Fibroblast of lung (primary cell): ENCODE data around the gene PIK3C2B. TPM values are rescaled to one million over a fixed set of nuclear protein-coding genes. Genes with fewer than 3 reads are reported as not detected.
A peak's percentile ranks its signal among the peaks of the same experiment; 100 is the strongest.
"Not testable (repeated sequence)": the region's sequence is repeated elsewhere in the genome, so short reads cannot be mapped to it uniquely, and the experiment has no call there.

Source experiments
- DNase-seq, 2 donors: peaks; one replicate each; pipeline versions ENCODE4 v3.0.0 to v3.0.0-alpha.2; 2010; ENCODE audit warnings: low read depth in 2 of 2
- H2AFZ ChIP-seq: 2 replicates; pipeline ENCODE4 v1.5.1; 2012; ENCODE audit warnings: low read length, control low read depth, inconsistent platforms
- H3K27ac ChIP-seq: 2 replicates; pipeline ENCODE4 v1.5.1; 2011; ENCODE audit warnings: low read length, control low read depth; ENCODE audit not compliant: insufficient read depth
- H3K27me3 ChIP-seq: 2 replicates; pipeline ENCODE4 v1.5.1; 2011; ENCODE audit warnings: mild to moderate bottlenecking, low read length; ENCODE audit not compliant: control insufficient read depth, insufficient read depth
- H3K36me3 ChIP-seq: 2 replicates; pipeline ENCODE4 v1.5.1; 2011; ENCODE audit warnings: low read length; ENCODE audit not compliant: control insufficient read depth, insufficient read depth
- H3K4me1 ChIP-seq: 2 replicates; pipeline ENCODE4 v1.5.1; 2011; ENCODE audit warnings: low read length; ENCODE audit not compliant: control insufficient read depth, insufficient read depth; ENCODE audit errors: extremely low read depth
- H3K4me2 ChIP-seq: 2 replicates; pipeline ENCODE4 v1.5.1; 2011; ENCODE audit warnings: low read length, control low read depth; ENCODE audit not compliant: insufficient read depth; ENCODE audit errors: extremely low read depth
- H3K4me3 ChIP-seq, 4 experiments: fragments of 200-600 bp in 1 of 4; sonication (generic) in 1 of 4; replicated peaks in 1 of 4; 2 replicates each; pipeline ENCODE4 v1.5.1; 2011 to 2016; ENCODE audit warnings: low read length in 4 of 4, low read depth in 3 of 4, mild to moderate bottlenecking in 3 of 4, control low read depth in 2 of 4, inconsistent platforms in 1 of 4, mixed read lengths in 1 of 4; ENCODE audit not compliant: insufficient read depth in 1 of 4; ENCODE audit errors: control extremely low read depth in 1 of 4
- H3K79me2 ChIP-seq: 2 replicates; pipeline ENCODE4 v1.5.1; 2012; ENCODE audit warnings: mild to moderate bottlenecking, low read length, inconsistent platforms; ENCODE audit not compliant: control insufficient read depth, insufficient read depth
- H3K9ac ChIP-seq: 2 replicates; pipeline ENCODE4 v1.5.1; 2011; ENCODE audit warnings: mild to moderate bottlenecking, low read length, control low read depth; ENCODE audit not compliant: insufficient read depth
- H3K9me3 ChIP-seq: 2 replicates; pipeline ENCODE4 v1.5.1; 2012; ENCODE audit warnings: low read depth, low read length; ENCODE audit not compliant: control insufficient read depth, insufficient read depth
- H4K20me1 ChIP-seq: 2 replicates; pipeline ENCODE4 v1.5.1; 2011; ENCODE audit warnings: low read length; ENCODE audit not compliant: control insufficient read depth, insufficient read depth; ENCODE audit errors: extremely low read depth
- CTCF ChIP-seq, 2 donors: IDR thresholded peaks in 1 of 2; conservative IDR thresholded peaks in 1 of 2; 1 replicate in 1 of 2; 2 replicates in 1 of 2; pipeline ENCODE4 v1.5.1; 2011 to 2012; ENCODE audit warnings: low read length in 2 of 2, control low read depth in 1 of 2, inconsistent platforms in 1 of 2, low read depth in 1 of 2, mild to moderate bottlenecking in 1 of 2
- EZH2 ChIP-seq: IDR thresholded peaks from 2 replicates; pipeline ENCODE4 v1.5.1; 2012; ENCODE audit warnings: low read length, control low read depth, mild to moderate bottlenecking; ENCODE audit errors: missing control alignments
- polyA plus RNA-seq, 2 donors: library from polyadenylated mRNA; depleted of rRNA in 1 of 2; stranded (reverse) in 1 of 2; unstranded in 1 of 2; fragments of >200 nt; gene quantifications; 2 replicates each; pipeline ENCODE4 v1.2.1, GENCODE V29; 2011 to 2012; ENCODE audit warnings: missing spikeins in 1 of 2
- total RNA-seq: library from RNA; depleted of rRNA; stranded (reverse); fragments of >200 nt; gene quantifications from 2 replicates; pipeline ENCODE4 v1.2.1, GENCODE V29; 2014

The PIK3C2B gene
- total and polyA plus RNA-seq, 2 donors (not counting 1 experiment from before 2014, with no cell fraction given), result 2.4 to 2.5 TPM

GRCh38 chr1:204520834-204521709 lies 26.5 kb upstream of the PIK3C2B start:
- peaks cover 4% of the 10 kb centered on the region for H3K36me3 ChIP-seq

GRCh38 chr1:204517382-204517781 lies 22.8 kb upstream of the PIK3C2B start:
- H3K9me3 ChIP-seq, H3K36me3 ChIP-seq, H2AFZ ChIP-seq, H3K4me1 ChIP-seq, H3K27me3 ChIP-seq, H4K20me1 ChIP-seq, DNase-seq, H3K27ac ChIP-seq, H3K9ac ChIP-seq: not testable (repeated sequence)
- Histone ChIP-seq H3K79me2 (peaks cover 53% of the 10 kb centered on the region), H3K4me2 (peak overlapping the region; percentile 66), H3K4me3 (peak overlapping the region; percentile 77 to 100 (median 89))

More at GRCh38 chr1:204520834-204521709, 26.5 kb upstream of the PIK3C2B start:
- Histone ChIP-seq H3K4me1 (peaks cover 2% of the 10 kb centered on the region), H3K27ac (no peak overlapping the region), H3K4me3 (no peak overlapping the region), H3K27me3 (no peaks in the 10 kb centered on the region), H2AFZ (no peak overlapping the region), H3K9me3 (no peaks in the 10 kb centered on the region), H3K9ac (no peak overlapping the region), H3K79me2 (peaks cover 71% of the 10 kb centered on the region), H3K4me2 (no peak overlapping the region), H4K20me1 (peaks cover 2% of the 10 kb centered on the region)
- TF ChIP-seq CTCF (conservative IDR thresholded peaks at IDR 0.05 in 1 of 2, IDR thresholded peaks at IDR 0.05 in 1 of 2; ENCODE audit: low read depth in 1 of 2, low read length in 2 of 2) (no peak), EZH2 (no peak)
- peak; percentile 49 to 84 for DNase-seq

DNA sequence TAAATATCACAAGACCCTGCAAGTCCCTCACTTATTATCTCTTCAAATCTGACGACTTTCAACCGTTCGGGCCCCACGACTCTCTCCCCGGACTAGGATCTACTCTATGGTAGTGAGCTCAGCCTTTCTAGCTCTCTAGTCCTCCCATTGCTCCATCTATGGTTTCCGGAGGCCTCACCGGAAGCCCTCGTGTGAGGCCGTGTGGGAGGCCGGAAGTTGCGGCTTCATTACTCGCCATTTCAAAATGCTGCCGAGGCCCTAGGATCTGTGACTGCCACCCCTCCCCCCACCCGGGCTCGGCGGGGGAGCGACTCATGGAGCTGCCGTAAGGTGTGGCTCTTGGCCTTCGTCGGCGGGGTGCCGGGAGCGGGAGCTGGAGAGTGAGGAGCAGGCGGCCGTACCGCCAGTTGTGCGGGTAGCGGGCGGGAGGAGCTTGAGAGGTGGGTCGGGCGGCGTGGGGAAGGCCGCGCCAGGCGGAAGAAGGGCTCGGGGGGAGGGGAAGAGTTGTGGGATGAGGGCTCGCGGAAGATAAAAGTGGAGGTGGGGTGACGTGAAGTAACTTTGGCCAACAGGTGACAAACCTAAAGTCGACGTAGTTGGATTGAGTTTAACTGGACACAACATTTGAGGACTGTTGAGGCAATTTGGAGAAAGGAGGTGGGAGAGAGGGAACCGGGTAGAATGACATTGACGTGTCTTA lies 21.7 kb upstream of the PIK3C2B start, which contains the start of gene MDM4:
TSS of gene MDM4 (plus strand) at position 227 of the 700 bp plus-strand sequence. CDS start 9,113 bp downstream, outside the sequence.
- Histone ChIP-seq H3K9ac (peak within 1 kb of the TSS; percentile 96), H3K27me3 (no peaks in the 10 kb centered on the region), H3K4me3 (peak within 1 kb of the TSS; percentile 77 to 100 (median 89)), H4K20me1 (no peaks in the 10 kb centered on the region), H3K4me1 (peaks cover 2% of the 10 kb centered on the region), H3K79me2 (peaks cover 46% of the 10 kb centered on the region), H3K4me2 (peak within 1 kb of the TSS; percentile 72), H3K36me3 (peaks cover 2% of the 10 kb centered on the region), H2AFZ (peak within 1 kb of the TSS; percentile 92), H3K9me3 (no peaks in the 10 kb centered on the region), H3K27ac (peak within 1 kb of the TSS; percentile 92)
- DNase-seq, result peak; percentile 96 to 97
- TF ChIP-seq CTCF (conservative IDR thresholded peaks at IDR 0.05 in 1 of 2, IDR thresholded peaks at IDR 0.05 in 1 of 2; ENCODE audit: low read depth in 1 of 2, low read length in 2 of 2) (no peak), EZH2 (no peak)
